AG09319 (cell line): ENCODE results near the gene MLN.

Source experiments
- DNase-seq: peaks from one replicate; pipeline ENCODE4 v3.0.0-alpha.2; 2010; ENCODE audit warnings: low read depth; ENCODE audit errors: extremely low read depth
- TF ChIP-seq, protein P1 (sequence below): IDR thresholded peaks from 2 replicates; pipeline ENCODE4 v1.5.1; 2011; ENCODE audit warnings: low read depth, mild to moderate bottlenecking, inconsistent platforms, low read length, moderate library complexity

MLN gene

DNA sequence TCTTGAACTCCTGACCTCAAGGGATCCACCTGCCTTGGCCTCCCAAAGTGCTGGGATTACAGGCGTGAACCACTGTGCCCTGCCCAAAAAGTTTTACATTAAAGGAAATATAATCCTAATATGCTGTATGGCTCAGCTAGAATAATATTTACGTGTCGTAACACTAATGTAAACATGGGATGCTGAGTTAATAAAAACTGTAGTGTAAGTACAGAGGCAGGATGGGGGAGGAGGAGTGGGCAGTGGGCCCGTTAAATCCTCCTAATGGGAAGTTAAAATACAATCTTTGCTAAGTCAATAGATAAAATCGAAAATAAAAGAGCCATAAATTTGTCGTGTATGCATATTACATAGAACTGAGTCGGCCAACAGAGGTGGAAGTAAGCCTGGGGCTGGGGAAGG, 45.0 kb downstream of the MLN start:
- DNase-seq, result no peak
- TF ChIP-seq, protein P1, sequence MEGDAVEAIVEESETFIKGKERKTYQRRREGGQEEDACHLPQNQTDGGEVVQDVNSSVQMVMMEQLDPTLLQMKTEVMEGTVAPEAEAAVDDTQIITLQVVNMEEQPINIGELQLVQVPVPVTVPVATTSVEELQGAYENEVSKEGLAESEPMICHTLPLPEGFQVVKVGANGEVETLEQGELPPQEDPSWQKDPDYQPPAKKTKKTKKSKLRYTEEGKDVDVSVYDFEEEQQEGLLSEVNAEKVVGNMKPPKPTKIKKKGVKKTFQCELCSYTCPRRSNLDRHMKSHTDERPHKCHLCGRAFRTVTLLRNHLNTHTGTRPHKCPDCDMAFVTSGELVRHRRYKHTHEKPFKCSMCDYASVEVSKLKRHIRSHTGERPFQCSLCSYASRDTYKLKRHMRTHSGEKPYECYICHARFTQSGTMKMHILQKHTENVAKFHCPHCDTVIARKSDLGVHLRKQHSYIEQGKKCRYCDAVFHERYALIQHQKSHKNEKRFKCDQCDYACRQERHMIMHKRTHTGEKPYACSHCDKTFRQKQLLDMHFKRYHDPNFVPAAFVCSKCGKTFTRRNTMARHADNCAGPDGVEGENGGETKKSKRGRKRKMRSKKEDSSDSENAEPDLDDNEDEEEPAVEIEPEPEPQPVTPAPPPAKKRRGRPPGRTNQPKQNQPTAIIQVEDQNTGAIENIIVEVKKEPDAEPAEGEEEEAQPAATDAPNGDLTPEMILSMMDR, result no peak

DNA sequence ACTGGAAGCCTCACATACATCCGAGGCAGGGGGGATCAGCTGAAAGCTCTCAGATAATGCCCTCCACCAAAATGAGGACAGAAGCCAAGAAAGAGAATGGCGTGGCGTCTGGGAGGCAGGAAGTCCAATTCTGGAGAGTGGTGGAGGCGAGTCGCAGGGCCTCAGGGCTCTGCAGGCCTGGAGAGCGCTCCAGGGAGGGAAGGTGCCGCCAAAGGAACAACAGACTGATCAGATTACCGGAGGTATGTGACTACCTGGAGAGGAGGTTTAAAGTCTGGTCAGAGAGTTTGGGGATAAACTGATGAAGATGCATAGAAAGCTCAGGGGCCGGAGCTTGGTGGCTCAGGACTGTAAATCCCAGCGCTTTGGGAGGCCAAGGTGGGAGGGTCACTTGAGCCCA, 45.9 kb downstream of the MLN start:
- DNase-seq, result no peak
- TF ChIP-seq, protein P1, result no peak

DNA sequence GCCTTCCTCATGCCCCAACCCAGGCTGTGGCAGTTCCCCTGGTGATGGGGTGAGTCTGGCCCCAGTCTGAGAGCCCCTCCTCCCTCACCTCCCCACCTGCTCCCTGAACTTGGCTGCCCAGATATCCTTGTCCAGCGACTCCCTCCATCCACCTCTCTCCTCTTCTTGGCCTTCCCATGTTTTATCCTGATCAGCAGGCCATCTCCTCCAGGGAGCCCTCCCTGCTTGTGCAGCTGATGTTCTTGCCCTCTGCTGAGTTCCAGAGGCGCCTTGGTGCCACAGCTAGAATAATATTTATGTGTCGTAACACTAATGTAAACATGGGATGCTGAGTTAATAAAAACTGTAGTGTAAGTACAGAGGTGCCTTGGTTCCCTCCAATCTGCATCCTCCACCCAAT, 46.7 kb downstream of the MLN start:
- no peak for DNase-seq
- TF ChIP-seq, protein P1, result no peak

DNA sequence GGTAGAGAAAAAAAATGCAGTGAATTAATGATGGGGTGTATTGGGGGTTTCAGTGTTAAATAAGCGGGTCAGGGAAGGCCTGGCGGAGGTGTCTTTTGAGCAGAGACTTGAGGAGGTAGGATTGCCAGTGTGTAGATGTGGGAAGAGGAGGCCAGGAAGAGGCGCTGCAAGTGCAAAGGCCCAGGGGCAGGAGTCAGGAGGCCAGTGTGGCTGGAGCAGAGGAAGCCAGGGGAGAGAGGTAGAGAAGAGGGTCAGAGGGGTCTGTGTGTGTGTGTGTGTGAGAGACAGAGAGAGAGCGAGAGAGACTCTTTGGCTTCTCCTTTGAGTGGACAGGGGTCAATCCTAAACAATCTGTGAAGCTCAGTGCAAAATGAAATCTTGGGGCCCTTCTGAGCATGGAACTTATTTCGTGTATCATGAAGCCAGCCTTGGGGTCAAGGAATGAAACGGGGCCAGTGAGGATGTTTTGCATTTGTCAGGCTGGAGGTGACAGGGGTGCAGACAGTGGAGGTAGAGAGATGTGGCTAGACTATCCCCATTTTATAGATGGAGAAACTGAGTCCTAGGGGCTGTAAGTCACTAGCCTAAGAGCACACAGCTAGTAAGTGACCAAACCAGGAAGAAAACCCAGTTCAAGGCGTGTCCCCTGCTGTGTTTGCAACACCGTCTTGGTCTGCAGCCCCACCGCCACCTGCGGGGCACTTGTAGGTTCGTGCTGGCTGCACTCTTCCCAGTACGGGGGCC, 47.4 kb downstream of the MLN start:
- TF ChIP-seq, protein P1, result no peak
- DNase-seq, result no peak

DNA sequence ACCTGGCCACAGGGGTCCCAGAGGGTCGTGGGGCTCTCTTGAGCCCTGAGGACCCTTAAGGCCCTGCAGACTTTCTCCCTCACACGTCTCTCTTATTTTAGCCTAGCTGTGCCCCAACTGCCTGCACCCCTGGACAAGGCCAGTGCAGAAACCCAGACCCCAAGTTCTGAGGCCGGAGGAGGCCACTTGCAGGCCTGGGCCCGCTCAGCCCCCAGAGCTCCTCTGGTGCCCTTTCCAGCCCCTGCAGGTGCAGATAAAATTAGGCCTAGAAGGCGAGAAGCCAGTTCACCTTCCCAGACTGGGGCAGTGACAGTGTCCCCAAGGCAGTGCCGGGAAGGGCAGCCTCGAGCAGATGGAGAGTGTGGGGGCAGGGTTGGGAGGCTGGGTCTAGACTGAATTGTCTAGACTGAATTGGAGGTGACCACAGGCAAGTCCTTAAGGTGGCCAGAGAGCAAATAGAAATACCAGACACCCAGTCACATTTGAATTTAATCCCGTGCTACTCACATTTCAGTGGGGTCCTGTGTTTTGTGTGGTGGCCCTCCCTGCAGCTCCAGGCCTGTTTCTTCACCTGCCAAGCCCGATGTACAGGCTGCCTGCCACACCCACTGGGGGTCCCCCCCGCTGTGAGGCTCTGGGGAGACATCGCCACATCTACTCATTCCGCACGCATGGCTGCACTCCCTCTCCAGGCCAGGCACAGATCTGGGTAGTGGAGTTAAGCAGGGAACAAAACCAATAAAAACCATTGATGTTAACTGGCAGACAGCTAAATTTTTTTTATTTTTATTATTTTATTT, 48.5 kb downstream of the MLN start:
- DNase-seq, result no peak

DNA sequence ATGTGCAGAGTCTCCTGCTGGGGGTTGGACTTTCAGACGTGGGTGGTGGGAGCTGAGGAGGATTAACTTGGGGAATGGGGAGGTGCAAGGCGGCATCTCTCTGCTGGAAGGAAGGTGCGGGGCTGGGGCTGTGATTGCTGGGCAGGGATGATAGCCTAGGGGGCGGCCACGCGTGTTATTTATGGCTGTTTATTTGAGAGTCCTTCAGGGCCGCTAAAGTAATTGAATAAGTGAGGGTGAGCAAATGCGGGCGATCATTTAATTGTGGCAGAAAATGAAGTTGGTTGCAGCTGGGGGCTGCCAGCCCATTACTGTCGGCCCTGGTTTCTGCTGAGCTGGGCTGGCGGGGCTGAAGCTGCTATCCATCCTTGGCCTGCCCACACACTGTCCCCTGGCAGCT, 49.6 kb downstream of the MLN start:
- TF ChIP-seq, protein P1, result no peak

More for the DNA sequence above, 48.5 kb downstream of the MLN start:
- TF ChIP-seq, protein P1, result no peak

DNA sequence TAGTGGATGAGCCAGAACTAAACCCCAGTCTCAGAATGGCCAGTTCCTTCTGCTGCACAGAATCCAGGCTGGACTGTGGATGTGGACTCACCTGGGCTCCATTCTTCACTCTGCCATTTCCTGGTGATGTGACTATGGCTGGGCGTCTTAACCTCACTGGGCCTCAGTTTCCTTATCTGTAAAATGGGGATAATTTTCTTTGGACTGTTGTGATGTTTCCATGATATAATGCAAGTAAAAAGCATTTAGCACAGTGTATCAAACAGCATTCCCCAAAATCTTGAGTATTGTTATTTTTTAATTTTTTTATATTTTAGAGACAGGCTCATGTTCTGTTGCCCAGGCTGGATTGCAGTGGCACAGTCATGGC, 51.2 kb downstream of the MLN start:
- TF ChIP-seq, protein P1, result no peak

More for the DNA sequence above, 49.6 kb downstream of the MLN start:
- no peak for DNase-seq

More for the DNA sequence above, 51.2 kb downstream of the MLN start:
- no peak for DNase-seq
